Dendritic cell treated with granulocyte-macrophage colony-stimulating factor and Interleukin-4, amounts not matched to agents 40 ng/mL and 50 ng/mL, for 4 days (primary cell): ENCODE data around the gene UBE2Q2.
A peak's percentile ranks its signal among the peaks of the same experiment; 100 is the strongest.

Source experiments
- H3K27ac Mint-ChIP-seq: one replicate; pipeline ENCODE4 v1.8.0; 2022; ENCODE audit warnings: mild to moderate bottlenecking, mixed read lengths
- H3K27me3 Mint-ChIP-seq: one replicate; pipeline ENCODE4 v1.8.0; 2022; ENCODE audit warnings: mild to moderate bottlenecking, mixed read lengths
- H3K36me3 Mint-ChIP-seq: one replicate; pipeline ENCODE4 v1.8.0; 2022; ENCODE audit warnings: low read depth, mixed read lengths
- H3K4me1 Mint-ChIP-seq: one replicate; pipeline ENCODE4 v1.8.0; 2022; ENCODE audit warnings: low read depth, mixed read lengths
- H3K4me3 Mint-ChIP-seq: one replicate; pipeline ENCODE4 v1.8.0; 2022; ENCODE audit warnings: mild to moderate bottlenecking, moderate library complexity, mixed read lengths
- H3K9me3 Mint-ChIP-seq: one replicate; pipeline ENCODE4 v1.8.0; 2022; ENCODE audit warnings: mixed read lengths
- intact Hi-C: fragments of 100-400 bp; cut with micrococcal nuclease; formaldehyde crosslinking; loops from one replicate; pipeline ENCODE4 v1.15.0; 2022

UBE2Q2 gene

DNA sequence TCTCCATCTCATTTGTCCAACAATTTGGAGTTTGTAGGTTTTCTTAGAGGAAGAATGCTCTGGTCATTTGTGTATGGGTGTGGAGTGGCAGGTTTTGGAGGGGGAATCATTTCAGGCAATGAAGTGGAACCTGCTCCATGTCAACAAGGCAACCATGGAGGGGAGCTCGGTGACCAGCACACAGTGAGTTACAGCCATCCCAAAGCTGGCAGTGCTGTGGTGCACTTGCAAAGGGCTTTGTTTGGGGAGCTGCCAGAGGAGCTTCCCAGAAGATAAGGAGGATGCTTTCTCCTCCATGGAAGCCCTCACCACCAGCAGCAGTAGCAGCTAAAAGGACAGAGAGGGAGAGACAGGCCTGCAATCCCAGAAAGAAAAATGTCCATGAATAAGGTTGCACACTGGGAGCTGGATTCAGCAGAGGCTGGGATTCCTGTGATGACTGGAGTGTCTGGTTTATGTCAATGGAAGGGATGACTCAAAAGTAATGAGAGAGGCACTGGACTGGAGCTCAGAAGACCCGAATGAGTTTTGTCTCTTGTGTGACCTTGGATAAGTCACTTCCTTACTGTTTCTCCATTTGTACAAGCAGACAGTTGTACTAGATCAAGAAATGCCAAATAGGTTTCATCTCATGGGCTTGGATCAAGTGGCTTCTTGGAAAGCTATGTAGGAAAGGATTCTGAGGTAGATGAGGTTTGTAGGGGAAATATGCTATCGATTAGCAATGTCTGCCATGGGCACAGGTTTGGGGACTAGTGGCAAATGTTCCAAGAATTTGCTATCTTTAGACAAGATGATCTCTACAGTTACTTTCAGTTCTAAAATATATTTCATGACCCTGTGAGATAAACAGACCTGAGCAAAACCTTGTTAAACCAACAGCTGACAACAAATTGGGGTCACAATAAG, 27.2 kb upstream of the UBE2Q2 start:
- Mint-ChIP-seq H3K27me3 (no peaks in the 10 kb centered on the region), H3K4me1 (peaks cover 10% of the 10 kb centered on the region), H3K9me3 (no peaks in the 10 kb centered on the region), H3K27ac (no peak overlapping the region), H3K36me3 (no peaks in the 10 kb centered on the region), H3K4me3 (no peak overlapping the region)
- intact Hi-C loops = no loop called here

DNA sequence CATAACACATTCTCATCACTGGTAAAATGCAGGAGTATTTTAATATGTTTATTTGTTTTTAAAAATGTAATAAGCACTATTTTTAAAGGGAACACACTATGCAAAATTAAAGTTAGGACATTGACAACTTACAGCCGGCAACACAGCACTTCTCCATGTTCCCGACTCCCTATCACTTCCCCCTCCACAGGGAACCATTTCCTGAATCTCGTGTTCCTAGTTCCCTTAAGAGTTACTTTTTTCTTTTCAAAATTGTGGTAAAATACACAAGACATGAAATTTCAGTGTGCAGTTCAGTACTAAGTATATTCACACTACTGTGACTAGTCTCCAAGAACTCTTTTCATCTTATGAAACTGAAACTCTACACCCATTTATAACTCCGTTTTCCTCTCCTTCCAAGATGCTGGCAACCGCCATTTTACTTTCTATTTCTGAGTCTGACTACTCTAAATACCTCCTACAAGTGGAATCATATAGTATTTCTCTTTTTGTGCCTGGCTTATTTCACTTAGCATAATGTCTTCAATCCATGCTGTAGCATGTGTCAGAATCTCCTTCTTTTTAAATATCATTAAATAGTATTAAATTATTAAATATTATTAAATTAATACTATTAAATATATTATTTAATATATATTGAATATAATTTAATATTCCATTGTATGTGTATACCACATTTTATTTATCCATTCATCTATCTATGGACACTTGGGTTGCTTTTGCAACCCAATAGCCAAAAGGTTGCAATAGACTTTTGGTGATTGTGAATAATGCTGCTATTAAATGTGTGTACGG, 25.9 kb upstream of the UBE2Q2 start:
- intact Hi-C loops = no loop called here
- Mint-ChIP-seq H3K27ac (peak overlapping the region; percentile 82), H3K36me3 (no peaks in the 10 kb centered on the region), H3K27me3 (no peaks in the 10 kb centered on the region), H3K4me1 (peaks cover 10% of the 10 kb centered on the region), H3K4me3 (peak overlapping the region; percentile 77), H3K9me3 (no peaks in the 10 kb centered on the region)

DNA sequence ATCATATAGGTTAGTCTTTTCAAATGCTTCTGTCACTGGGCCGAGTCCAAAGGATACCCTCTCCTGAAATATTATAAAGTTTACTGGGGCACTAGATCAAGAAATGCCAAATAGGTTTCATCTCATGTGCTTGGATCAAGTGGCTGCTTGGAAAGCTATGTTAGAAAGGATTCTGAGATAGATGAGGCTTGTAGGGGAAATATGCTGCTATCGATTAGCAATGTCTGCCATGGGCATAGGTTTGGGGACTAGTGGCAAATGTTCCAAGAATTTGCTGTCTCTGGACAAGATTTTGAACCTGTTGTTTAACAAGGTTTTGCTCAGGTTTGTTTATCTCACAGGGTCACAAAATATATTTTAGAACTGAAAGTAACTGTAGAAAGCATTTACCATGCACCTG, 23.0 kb upstream of the UBE2Q2 start:
- Mint-ChIP-seq H3K27ac (no peak overlapping the region), H3K36me3 (no peaks in the 10 kb centered on the region), H3K4me3 (no peak overlapping the region), H3K4me1 (peaks cover 10% of the 10 kb centered on the region), H3K9me3 (no peaks in the 10 kb centered on the region), H3K27me3 (no peaks in the 10 kb centered on the region)
- intact Hi-C loops = no loop called here

DNA sequence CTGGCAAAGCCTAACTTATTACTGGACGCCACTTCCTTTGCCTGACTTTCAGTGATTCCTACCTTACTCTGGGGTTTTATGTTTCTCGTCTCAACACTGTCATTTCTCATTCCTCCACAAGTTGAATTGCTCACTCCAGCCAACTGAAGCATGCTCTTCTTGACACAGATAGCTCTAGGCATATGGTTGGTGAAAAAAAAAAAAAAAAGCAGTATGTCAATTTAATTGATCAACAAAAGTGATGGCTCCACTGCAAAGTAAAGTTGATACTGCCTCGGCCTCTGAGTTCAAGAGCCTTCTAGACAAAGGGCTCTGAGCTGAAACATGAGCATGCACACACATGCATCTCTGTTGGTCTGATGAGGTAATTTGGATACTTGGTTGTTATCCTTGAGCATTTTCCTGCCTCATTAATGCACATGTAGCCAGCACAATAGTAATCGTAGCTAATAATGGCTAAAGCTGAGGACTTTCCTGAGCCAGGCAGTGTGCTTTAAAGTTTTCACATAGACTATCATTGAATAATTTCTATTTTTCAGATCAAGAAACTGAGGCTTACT, 21.4 kb upstream of the UBE2Q2 start:
- Mint-ChIP-seq H3K27ac (no peak overlapping the region), H3K4me3 (no peak overlapping the region), H3K4me1 (peaks cover 8% of the 10 kb centered on the region), H3K27me3 (no peaks in the 10 kb centered on the region), H3K36me3 (no peaks in the 10 kb centered on the region), H3K9me3 (no peaks in the 10 kb centered on the region)
- intact Hi-C loops = no loop called here

DNA sequence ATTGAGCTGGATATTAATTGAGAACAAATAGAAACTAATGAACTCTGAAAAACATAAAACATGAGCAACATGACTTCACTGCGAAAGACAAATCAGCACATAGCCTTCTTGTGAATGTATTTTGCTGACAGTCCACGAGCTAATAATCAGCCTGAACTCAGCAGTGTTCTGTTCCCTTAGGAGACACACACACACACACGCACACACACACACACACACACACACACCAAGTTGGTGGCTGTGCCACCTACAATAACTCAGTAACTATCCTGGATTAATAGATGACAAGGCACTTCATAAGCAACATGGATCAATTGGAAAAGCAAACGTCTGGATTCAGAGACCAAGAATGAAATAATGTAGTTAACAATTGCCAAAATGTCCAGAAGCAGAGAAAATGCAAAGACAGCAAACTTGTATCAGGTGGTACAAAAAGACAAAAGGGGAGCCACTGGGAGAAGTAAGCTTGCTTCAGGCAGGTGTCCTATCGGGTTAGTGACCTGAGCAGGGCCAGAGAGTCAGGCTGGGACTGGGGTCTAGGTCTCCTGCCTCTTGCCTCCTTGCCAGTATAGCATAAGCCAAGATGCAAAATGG, 20.5 kb upstream of the UBE2Q2 start:
- H3K9me3 Mint-ChIP-seq = no peaks in the 10 kb centered on the region
- H3K36me3 Mint-ChIP-seq = no peaks in the 10 kb centered on the region
- H3K4me1 Mint-ChIP-seq = peaks cover 5% of the 10 kb centered on the region
- intact Hi-C loops = no loop called here
- no peak overlapping the region for H3K27ac Mint-ChIP-seq
- H3K4me3 Mint-ChIP-seq = no peak overlapping the region
- no peaks in the 10 kb centered on the region for H3K27me3 Mint-ChIP-seq

DNA sequence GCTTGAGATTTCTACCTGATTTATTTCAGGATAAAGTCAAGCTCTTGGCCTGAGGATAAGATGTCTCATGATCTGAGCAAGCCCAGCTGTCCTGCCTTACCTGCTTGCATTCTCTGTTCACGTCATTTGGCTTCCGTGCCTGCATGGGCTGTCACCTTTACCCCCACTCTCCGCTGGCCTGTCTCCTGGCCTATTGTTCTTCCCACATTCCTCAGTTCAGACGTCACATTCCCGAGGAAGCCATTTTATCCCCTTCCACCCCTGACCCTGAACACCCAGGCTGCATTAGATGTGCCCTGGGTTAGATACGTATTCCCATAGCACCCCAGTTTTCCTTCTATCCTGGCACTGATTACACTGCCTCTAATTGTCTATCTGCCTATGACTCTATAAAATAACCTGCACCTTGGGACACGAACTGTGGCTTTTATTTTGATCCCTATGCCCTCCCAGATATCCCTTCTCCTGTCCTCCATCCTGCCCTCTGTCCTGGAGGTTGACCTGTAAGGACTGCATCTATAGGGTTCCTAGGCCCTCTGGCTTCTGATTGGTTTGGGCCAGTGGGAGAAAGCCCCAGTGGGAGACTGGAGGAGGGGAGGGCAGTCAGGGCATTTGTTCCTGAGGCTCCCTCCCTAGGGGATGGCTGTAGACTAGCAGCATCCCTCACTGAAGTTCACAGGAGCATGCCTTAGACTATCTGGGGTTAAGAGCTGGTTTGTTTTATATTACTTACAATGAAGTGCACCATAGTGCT, 19.2 kb upstream of the UBE2Q2 start:
- no peaks in the 10 kb centered on the region for H3K36me3 Mint-ChIP-seq
- intact Hi-C loops = no loop called here

DNA sequence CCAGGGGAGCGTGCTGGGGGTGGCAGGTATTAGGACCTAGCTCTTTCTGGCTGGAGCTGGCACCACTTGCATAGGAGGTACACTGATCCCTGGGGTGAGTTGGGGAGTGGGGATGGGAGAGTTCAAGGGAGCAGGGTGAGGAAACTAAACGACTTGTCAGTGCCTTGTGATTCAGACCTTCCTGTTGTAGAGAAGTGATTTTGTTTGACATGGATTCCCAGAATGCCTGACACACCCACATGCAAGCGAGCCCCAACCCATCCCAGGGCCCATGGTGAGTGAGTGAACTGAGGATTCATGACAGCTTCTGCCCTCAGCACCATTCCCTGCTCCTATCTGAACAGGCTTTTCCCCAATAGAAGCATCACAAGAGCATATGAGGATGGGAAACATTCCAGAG, 15.6 kb upstream of the UBE2Q2 start:
- Mint-ChIP-seq H3K27ac (peak overlapping the region; percentile 39), H3K27me3 (no peaks in the 10 kb centered on the region), H3K9me3 (no peaks in the 10 kb centered on the region), H3K4me3 (no peak overlapping the region), H3K4me1 (peaks cover 22% of the 10 kb centered on the region), H3K36me3 (no peaks in the 10 kb centered on the region)
- intact Hi-C loops = no loop called here

More for the DNA sequence above, 19.2 kb upstream of the UBE2Q2 start:
- Mint-ChIP-seq H3K27me3 (no peaks in the 10 kb centered on the region), H3K9me3 (no peaks in the 10 kb centered on the region), H3K4me3 (no peak overlapping the region), H3K4me1 (peaks cover 10% of the 10 kb centered on the region), H3K27ac (no peak overlapping the region)

DNA sequence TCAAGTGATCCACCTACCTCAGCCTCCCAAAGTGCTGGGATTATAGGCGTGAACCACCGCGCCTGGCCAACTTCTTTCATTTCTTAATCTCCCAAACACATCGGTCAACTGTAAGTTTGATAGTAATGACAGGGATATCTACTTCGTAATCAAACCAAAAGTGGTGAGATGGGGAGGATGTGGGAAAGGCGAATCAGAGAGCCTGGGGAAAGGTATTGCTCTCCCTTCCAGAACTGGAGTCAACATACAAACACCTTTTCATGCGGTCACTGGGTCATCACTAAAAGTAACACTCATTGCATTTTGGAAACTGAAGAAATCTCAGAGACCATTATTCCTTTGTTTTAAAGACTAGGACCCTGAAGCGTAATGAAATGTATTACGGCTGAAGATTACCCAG, 14.8 kb upstream of the UBE2Q2 start:
- Mint-ChIP-seq H3K4me3 (no peak overlapping the region), H3K27me3 (no peaks in the 10 kb centered on the region), H3K4me1 (peaks cover 22% of the 10 kb centered on the region), H3K27ac (no peak overlapping the region), H3K36me3 (no peaks in the 10 kb centered on the region), H3K9me3 (no peaks in the 10 kb centered on the region)
- intact Hi-C loops = no loop called here

DNA sequence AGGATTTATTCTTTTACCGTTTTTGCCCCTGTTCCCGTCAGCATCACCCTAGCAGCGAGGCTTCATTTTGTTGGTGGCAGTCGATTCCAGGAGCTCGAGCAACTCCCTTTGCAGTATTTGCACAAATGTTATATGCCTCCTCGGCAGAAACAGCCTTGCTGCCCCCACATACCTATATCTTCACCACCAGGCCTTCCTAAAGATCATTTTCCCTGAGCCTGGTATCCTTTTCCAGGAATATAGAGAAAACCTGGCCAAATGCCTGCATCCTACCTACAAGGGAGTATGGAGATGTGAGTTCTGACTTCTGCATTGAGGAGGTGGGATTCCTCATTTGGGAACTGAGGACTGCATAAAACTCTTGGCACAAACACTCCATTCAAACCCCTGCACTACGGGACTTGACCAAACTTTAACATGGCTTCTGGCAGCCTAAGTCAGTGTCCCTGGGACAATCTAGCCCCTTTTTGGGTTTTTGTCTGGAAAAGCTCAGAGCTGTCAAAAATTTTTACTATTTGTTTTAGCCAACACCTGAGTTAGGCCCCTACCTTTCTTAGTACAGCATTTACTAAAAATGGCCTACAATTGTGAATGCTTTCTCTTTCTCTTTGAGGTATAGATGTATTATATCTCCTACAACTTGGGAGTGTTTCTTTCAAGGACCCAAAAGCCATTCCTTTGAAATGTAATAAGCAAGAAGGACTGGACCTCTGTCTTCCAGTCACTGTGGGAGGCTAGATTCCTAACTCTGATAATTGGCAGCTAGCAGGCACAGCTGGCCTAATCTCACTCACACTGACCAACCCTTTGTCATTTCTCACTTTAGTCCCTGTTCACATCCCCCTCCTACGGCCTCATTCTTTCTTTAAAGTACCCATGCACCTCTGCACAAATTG, 12.1 kb upstream of the UBE2Q2 start:
- intact Hi-C loops = no loop called here
- no peak overlapping the region for H3K4me3 Mint-ChIP-seq
- H3K27me3 Mint-ChIP-seq = no peaks in the 10 kb centered on the region
- H3K9me3 Mint-ChIP-seq = no peaks in the 10 kb centered on the region
- H3K36me3 Mint-ChIP-seq = no peaks in the 10 kb centered on the region
- peaks cover 22% of the 10 kb centered on the region for H3K4me1 Mint-ChIP-seq
- H3K27ac Mint-ChIP-seq = no peak overlapping the region

DNA sequence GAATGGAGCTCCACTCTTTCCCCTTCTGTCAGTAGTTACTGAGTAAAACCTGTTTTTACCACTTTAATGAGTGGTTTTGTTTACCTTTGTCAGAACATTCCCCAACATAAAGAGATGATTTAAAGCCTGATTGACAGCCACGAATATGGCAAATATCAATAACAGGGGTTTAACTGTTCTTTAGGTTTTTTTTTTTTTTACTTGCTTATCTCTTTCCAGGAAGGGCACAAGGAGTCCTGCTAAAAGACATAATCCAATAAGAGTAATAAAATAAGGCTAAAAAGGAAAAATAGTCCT, 11.5 kb upstream of the UBE2Q2 start:
- intact Hi-C loops = no loop called here
- Mint-ChIP-seq H3K9me3 (no peaks in the 10 kb centered on the region), H3K36me3 (no peaks in the 10 kb centered on the region), H3K27me3 (no peaks in the 10 kb centered on the region), H3K4me1 (peaks cover 22% of the 10 kb centered on the region), H3K27ac (no peak overlapping the region), H3K4me3 (no peak overlapping the region)

DNA sequence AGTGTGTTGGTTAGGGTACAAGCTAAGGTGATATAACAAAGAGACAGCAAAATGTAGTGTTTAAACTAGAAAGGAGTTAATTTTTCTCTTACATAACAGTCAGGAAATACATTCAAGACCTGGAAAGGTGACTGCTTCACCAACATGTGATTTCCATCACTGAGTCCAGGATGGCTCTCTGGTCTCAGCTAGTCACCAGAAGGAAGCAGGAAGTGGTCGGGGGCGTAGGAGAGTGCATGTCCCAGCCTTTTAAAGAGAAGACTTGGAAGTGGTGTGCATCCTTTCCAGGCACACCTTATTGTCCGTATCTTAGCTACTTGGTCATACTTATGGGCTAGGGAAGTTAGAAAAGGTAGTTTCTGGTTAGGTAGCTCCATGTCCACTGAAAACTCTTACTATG, 11.1 kb upstream of the UBE2Q2 start:
- Mint-ChIP-seq H3K4me3 (no peak overlapping the region), H3K27me3 (no peaks in the 10 kb centered on the region), H3K36me3 (no peaks in the 10 kb centered on the region), H3K9me3 (no peaks in the 10 kb centered on the region), H3K4me1 (peaks cover 22% of the 10 kb centered on the region), H3K27ac (no peak overlapping the region)
- intact Hi-C loops = no loop called here

DNA sequence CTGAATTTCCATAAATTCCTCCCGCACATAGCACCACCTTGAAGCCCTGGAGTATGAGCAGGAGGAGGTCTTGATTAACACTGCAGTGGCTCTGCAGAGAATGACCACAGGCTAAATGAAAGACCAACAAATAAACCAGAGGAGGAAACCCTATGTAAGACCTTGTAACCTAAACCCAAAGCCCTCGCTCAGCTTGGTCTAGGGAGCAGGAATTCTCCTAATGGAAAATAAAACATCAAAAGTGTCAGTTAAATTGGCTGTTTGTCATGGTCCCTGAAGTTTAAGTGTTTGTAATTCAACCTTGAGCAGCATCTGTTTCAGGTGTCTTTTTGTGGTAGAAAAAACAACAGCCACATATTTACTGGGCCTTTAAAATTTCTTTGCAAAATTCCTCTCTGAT, 9.2 kb upstream of the UBE2Q2 start:
- intact Hi-C loops = no loop called here

More for the DNA sequence above, 9.2 kb upstream of the UBE2Q2 start:
- Mint-ChIP-seq H3K27me3 (no peaks in the 10 kb centered on the region), H3K9me3 (no peaks in the 10 kb centered on the region), H3K27ac (no peak overlapping the region), H3K4me3 (no peak overlapping the region), H3K4me1 (peaks cover 12% of the 10 kb centered on the region), H3K36me3 (no peaks in the 10 kb centered on the region)
